Mesothelial cell of epicardium (in vitro differentiated cells): ENCODE results near the gene CAPZA2. TPM values are rescaled to one million over a fixed set of nuclear protein-coding genes. Genes with fewer than 3 reads are reported as not detected.
"Not testable (repeated sequence)": the region's sequence is repeated elsewhere in the genome, so short reads cannot be mapped to it uniquely, and the experiment has no call there.

Experiments
- DNase-seq, 2 experiments: peaks; one replicate each; pipeline ENCODE4 v3.0.0; 2021; ENCODE audit warnings: low spot score in 2 of 2; ENCODE audit not compliant: unreplicated experiment in 2 of 2
- H3K27ac Mint-ChIP-seq: 2 replicates; pipeline ENCODE4 v1.8.0; 2021; ENCODE audit warnings: mixed read lengths
- H3K27me3 Mint-ChIP-seq: 2 replicates; pipeline ENCODE4 v1.8.0; 2021; ENCODE audit warnings: low read depth, mixed read lengths
- H3K36me3 Mint-ChIP-seq: 2 replicates; pipeline ENCODE4 v1.8.0; 2021; ENCODE audit warnings: mixed read lengths
- H3K4me1 Mint-ChIP-seq: 2 replicates; pipeline ENCODE4 v1.8.0; 2021; ENCODE audit warnings: mixed read lengths
- H3K4me3 Mint-ChIP-seq: 2 replicates; pipeline ENCODE4 v1.8.0; 2021; ENCODE audit warnings: mild to moderate bottlenecking, moderate library complexity, mixed read lengths
- H3K9me3 Mint-ChIP-seq: 2 replicates; pipeline ENCODE4 v1.8.0; 2021; ENCODE audit warnings: mixed read lengths
- total RNA-seq: library from RNA; stranded (reverse); gene quantifications from 3 replicates; pipeline ENCODE4 v1.2.1, GENCODE V29; 2021
- TF ChIP-seq, protein P1 (sequence below): fragments of 200-600 bp; sonication (generic); IDR thresholded peaks from one replicate; pipeline ENCODE4 v1.5.0; 2021; ENCODE audit warnings: antibody characterized with exemption; ENCODE audit not compliant: unreplicated experiment

CAPZA2 gene
- total RNA-seq, 1 donor from 2014 or later, result 109 TPM

- H3K9me3 Mint-ChIP-seq, result no peaks in the 10 kb centered on the region
- no peaks in the 10 kb centered on the region for H3K4me1 Mint-ChIP-seq
- TF ChIP-seq, protein P1, sequence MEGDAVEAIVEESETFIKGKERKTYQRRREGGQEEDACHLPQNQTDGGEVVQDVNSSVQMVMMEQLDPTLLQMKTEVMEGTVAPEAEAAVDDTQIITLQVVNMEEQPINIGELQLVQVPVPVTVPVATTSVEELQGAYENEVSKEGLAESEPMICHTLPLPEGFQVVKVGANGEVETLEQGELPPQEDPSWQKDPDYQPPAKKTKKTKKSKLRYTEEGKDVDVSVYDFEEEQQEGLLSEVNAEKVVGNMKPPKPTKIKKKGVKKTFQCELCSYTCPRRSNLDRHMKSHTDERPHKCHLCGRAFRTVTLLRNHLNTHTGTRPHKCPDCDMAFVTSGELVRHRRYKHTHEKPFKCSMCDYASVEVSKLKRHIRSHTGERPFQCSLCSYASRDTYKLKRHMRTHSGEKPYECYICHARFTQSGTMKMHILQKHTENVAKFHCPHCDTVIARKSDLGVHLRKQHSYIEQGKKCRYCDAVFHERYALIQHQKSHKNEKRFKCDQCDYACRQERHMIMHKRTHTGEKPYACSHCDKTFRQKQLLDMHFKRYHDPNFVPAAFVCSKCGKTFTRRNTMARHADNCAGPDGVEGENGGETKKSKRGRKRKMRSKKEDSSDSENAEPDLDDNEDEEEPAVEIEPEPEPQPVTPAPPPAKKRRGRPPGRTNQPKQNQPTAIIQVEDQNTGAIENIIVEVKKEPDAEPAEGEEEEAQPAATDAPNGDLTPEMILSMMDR, result peak; percentile 96
Measured at GRCh38 chr7:116929914-116930913, 67.8 kb downstream of the CAPZA2 start.

GRCh38 chr7:116932566-116932965, 70.2 kb downstream of the CAPZA2 start:
- peaks cover 4% of the 10 kb centered on the region for H3K4me1 Mint-ChIP-seq
- DNase-seq, result no peak
- no peak overlapping the region for H3K4me3 Mint-ChIP-seq
- no peaks in the 10 kb centered on the region for H3K27me3 Mint-ChIP-seq
- TF ChIP-seq, protein P1, result no peak
- H3K9me3 Mint-ChIP-seq, result no peaks in the 10 kb centered on the region
- no peak overlapping the region for H3K27ac Mint-ChIP-seq
- H3K36me3 Mint-ChIP-seq, result no peaks in the 10 kb centered on the region

More at GRCh38 chr7:116929914-116930913, 67.8 kb downstream of the CAPZA2 start:
- Mint-ChIP-seq H3K27me3 (no peaks in the 10 kb centered on the region), H3K4me3 (no peak overlapping the region), H3K36me3 (no peaks in the 10 kb centered on the region), H3K27ac (no peak overlapping the region)
- DNase-seq, result peak; percentile 62 to 86

- H3K4me1 Mint-ChIP-seq, result peaks cover 8% of the 10 kb centered on the region
- H3K9me3 Mint-ChIP-seq, result no peaks in the 10 kb centered on the region
- DNase-seq, result no peak
- no peaks in the 10 kb centered on the region for H3K27me3 Mint-ChIP-seq
- H3K36me3 Mint-ChIP-seq, result no peaks in the 10 kb centered on the region
- H3K27ac Mint-ChIP-seq, result no peak overlapping the region
- no peak overlapping the region for H3K4me3 Mint-ChIP-seq
- TF ChIP-seq, protein P1, result no peak
Measured at GRCh38 chr7:116933465-116933864, 71.1 kb downstream of the CAPZA2 start.

DNA sequence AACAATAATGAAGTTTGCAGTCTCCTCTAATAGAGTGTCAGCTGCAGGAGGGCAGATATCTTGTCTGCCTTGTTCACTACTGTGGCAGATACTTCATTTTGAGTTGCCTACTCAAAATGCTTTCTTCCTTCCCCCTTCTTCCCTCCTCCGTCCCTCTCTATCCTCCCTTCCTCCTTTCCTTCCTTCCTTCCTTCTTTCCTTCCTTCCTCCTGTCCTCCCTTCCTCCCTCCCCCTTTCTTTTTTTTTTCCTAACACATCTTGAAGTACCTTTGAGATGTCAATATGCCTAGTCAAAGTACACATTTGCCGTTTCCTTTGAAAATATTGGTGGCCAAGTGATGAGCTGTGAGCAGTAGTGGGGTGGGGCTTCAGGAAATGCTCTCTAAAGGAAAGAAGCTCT, 72.2 kb downstream of the CAPZA2 start:
- no peak for DNase-seq
- H3K27me3 Mint-ChIP-seq, result no peaks in the 10 kb centered on the region
- H3K4me1 Mint-ChIP-seq, result peaks cover 11% of the 10 kb centered on the region
- no peak overlapping the region for H3K27ac Mint-ChIP-seq
- H3K4me3 Mint-ChIP-seq, result no peak overlapping the region
- no peaks in the 10 kb centered on the region for H3K9me3 Mint-ChIP-seq
- TF ChIP-seq, protein P1, result no peak
- H3K36me3 Mint-ChIP-seq, result no peaks in the 10 kb centered on the region

DNA sequence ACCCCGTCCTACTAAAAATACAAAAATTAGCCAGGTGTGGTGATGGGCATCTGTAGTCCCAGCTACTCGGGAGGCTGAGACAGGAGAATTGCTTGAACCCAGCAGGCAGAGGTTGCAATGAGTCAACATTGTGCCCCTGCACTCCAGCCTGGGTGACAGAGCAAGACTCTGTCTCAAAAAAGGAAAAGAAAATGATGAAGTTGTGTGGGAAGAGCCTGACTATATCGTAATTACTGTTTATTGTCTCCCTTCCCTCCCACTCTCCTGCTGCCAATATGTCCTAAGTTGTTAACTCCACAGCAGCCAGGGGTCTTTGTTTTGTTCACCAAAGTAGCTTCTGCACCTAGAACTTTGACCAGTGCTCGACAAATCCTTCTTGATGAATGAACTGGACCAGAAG, 74.5 kb downstream of the CAPZA2 start:
- not testable (repeated sequence) for H3K4me3 Mint-ChIP-seq, H3K36me3 Mint-ChIP-seq, H3K9me3 Mint-ChIP-seq, H3K27ac Mint-ChIP-seq, DNase-seq, H3K27me3 Mint-ChIP-seq
- peaks cover 11% of the 10 kb centered on the region for H3K4me1 Mint-ChIP-seq

DNA sequence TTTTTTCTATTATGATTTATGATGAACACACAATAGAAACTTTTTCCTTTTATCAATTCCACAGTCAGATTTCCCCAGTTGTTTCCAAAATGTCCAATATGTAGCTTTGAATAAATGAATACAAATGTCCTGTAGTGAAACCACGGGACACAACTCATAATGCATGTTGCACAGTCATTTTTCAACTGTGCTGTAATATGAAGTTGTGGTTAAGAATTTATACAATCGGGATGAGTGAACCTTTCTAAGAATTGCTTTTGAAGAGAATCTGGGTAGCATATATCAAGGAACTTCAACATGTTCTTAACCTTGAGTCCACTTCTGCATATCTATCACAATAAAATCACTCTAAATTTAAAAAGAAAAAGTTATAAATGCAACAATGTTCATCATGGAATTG, 76.3 kb downstream of the CAPZA2 start:
- Mint-ChIP-seq H3K9me3 (no peaks in the 10 kb centered on the region), H3K27ac (no peak overlapping the region), H3K4me1 (peaks cover 11% of the 10 kb centered on the region), H3K4me3 (no peak overlapping the region), H3K27me3 (no peaks in the 10 kb centered on the region), H3K36me3 (no peaks in the 10 kb centered on the region)
- TF ChIP-seq, protein P1, result no peak
- no peak for DNase-seq
